IMR-90 (cell line): ENCODE data around the gene BTN1A1. TPM values are rescaled to one million over a fixed set of nuclear protein-coding genes. Genes with fewer than 3 reads are reported as not detected.

ENCODE experiments used
- FOS ChIP-seq: fragments of 150-350 bp; IDR thresholded peaks from 2 replicates; pipeline ENCODE4 v1.6.1; 2016; ENCODE audit warnings: low read depth, low read length
- MAZ ChIP-seq: IDR thresholded peaks from 2 replicates; pipeline ENCODE4 v1.6.1; 2012; ENCODE audit warnings: low read depth, mild to moderate bottlenecking, low read length, improper control_type of control experiment, moderate library complexity, borderline replicate concordance
- polyA plus RNA-seq, 3 experiments: library from polyadenylated mRNA; depleted of rRNA; stranded (reverse); fragments of >200 nt; gene quantifications; 2 replicates each; pipeline ENCODE4 v1.2.3, GENCODE V29; 2012; ENCODE audit warnings: low replicate concordance in 1 of 3
- total RNA-seq: library from RNA; depleted of rRNA; stranded (reverse); fragments of >200 nt; gene quantifications from 2 replicates; pipeline ENCODE4 v1.2.3, GENCODE V29; 2012
- TF ChIP-seq, protein P1 (sequence below): conservative IDR thresholded peaks from 2 replicates; pipeline ENCODE4 v1.5.1; 2012; ENCODE audit warnings: mild to moderate bottlenecking, low read depth, low read length, improper control_type of control experiment

The BTN1A1 gene
- total and polyA plus RNA-seq, 2 of the 4 experiments (the other 2 are of a cell fraction): not detected

GRCh38 chr6:26537160-26537845 lies 37.2 kb downstream of the BTN1A1 start (continued):
- TF ChIP-seq, protein P1, sequence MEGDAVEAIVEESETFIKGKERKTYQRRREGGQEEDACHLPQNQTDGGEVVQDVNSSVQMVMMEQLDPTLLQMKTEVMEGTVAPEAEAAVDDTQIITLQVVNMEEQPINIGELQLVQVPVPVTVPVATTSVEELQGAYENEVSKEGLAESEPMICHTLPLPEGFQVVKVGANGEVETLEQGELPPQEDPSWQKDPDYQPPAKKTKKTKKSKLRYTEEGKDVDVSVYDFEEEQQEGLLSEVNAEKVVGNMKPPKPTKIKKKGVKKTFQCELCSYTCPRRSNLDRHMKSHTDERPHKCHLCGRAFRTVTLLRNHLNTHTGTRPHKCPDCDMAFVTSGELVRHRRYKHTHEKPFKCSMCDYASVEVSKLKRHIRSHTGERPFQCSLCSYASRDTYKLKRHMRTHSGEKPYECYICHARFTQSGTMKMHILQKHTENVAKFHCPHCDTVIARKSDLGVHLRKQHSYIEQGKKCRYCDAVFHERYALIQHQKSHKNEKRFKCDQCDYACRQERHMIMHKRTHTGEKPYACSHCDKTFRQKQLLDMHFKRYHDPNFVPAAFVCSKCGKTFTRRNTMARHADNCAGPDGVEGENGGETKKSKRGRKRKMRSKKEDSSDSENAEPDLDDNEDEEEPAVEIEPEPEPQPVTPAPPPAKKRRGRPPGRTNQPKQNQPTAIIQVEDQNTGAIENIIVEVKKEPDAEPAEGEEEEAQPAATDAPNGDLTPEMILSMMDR: no peak
- TF ChIP-seq FOS (peak; percentile 72), MAZ (peak; percentile 31; the same call in 1 of the 2 replicates)
